ENCODE results near the gene DCC.

GRCh38 chr18:52691841-52692240 lies 351.8 kb downstream of the DCC start:
- TF ChIP-seq CTCF (conservative IDR thresholded peaks at IDR 0.05; ENCODE audit: low read depth, low read length) (no peak), EZH2 (IDR thresholded peaks at IDR 0.05; ENCODE audit: low read length, unreplicated experiment) (no peak)

Data from PC-3 (cell line).